TTC549 (cell line): Measurements from ENCODE around the gene ZDHHC1.
"Not testable (repeated sequence)": the region's sequence is repeated elsewhere in the genome, so short reads cannot be mapped to it uniquely, and the experiment has no call there.

ENCODE experiments used
- FAIRE-seq: peaks from 2 replicates; lab custom pipeline; 2012; peaks lifted over from hg19 to GRCh38; lab: Jason Lieb, UNC

Gene ZDHHC1

GRCh38 chr16:67361038-67361437 lies 55.2 kb downstream of the ZDHHC1 start:
- no peak for FAIRE-seq

GRCh38 chr16:67359540-67360269 lies 56.6 kb downstream of the ZDHHC1 start:
- not testable (repeated sequence) for FAIRE-seq

DNA sequence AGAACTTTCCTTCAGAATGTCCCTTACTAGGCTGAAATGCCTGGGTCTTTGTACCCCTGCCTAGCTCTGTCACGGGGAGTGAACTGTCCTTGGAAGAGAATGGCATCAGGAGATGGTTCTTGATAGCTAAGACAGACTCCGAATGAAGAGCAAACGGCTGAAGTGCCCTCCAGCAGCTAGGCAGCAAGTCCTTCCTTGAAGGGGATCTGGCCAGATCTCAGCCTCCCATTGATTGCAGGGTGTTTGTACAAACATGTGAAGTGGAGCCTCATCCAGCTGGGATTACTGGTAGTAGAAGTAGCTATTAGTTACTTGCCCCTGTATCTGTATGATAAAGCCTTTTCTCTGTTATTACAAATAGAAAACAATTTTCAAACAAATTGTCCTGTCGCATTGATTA lies 58.7 kb downstream of the ZDHHC1 start:
- no peak for FAIRE-seq

DNA sequence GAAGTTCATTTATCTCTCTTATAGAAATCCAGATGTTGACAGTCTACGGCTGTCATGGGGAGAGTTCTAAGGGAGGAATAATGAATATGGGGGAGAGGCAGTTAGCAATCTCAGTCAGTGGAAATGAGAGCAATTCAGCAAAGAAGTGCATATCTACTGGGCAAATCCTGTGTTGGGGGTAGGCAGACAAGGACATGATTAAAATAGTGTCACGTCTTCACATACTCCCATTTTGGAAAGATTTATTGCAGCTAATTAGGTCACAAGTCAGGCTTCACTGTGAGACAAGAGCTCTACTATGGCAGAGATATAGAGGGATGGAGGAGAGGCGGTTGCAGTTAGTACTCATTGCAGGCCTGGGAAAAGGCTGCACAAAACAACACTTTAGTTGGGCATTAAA lies 59.9 kb downstream of the ZDHHC1 start:
- FAIRE-seq = no peak

- not testable (repeated sequence) for FAIRE-seq
Measured at GRCh38 chr16:67352463-67352862, 63.8 kb downstream of the ZDHHC1 start.

GRCh38 chr16:67350324-67350723 lies 66.0 kb downstream of the ZDHHC1 start:
- no peak for FAIRE-seq

DNA sequence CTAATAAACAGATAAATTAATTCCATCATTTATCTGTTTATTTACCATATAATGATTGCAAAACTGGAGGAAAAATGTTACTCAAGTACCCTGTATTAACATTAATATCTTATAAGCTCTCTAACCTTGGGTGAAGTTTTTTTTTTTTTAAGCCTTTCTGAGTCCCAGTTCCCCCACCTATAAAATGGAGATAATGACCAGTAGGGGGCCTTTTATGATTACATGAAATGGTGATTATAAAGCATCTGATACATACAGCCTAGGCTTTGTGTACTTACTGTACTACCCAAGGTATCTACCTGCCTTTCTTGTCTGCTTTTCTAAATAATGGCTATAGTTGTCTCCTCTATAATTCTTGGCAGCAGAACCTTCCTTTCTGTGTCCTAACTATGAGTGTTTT lies 67.1 kb downstream of the ZDHHC1 start:
- FAIRE-seq = no peak

DNA sequence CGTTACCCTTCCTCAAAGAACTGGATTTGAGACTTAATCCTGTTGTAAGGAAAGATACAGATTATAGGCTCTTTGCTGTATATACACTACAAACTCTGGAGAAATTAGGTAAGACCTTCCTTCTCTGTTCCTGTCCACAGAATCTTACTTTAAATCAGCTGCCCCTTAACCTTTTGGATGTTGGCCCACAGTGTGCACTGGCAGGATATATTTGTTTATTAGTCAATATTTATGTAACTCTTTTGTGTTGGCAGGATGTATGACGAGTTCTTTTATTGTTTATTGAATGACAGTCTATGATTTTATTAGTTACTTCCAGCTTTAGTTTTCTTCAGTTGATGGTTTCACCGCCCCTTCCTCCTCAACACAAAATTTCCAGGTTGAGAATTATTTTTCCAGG lies 69.9 kb downstream of the ZDHHC1 start:
- FAIRE-seq = no peak

- no peak for FAIRE-seq
Measured at GRCh38 chr16:67345401-67345800, 70.9 kb downstream of the ZDHHC1 start.
